Stimulated activated CD4-positive, alpha-beta T cell treated with anti-CD3 and anti-CD28 coated beads, Interleukin-12 subunit alpha, Interleukin-12 subunit beta, amount 100 ng/mL, for 48 hours (primary cell): ENCODE data around the gene NGFR.
"Not testable (repeated sequence)": the region's sequence is repeated elsewhere in the genome, so short reads cannot be mapped to it uniquely, and the experiment has no call there.

Experiments
- DNase-seq, 3 donors: peaks; one replicate each; pipeline ENCODE4 v3.0.0-alpha.2; 2020; ENCODE audit warnings: low read depth in 2 of 3, low spot score in 1 of 3

The NGFR gene

DNA sequence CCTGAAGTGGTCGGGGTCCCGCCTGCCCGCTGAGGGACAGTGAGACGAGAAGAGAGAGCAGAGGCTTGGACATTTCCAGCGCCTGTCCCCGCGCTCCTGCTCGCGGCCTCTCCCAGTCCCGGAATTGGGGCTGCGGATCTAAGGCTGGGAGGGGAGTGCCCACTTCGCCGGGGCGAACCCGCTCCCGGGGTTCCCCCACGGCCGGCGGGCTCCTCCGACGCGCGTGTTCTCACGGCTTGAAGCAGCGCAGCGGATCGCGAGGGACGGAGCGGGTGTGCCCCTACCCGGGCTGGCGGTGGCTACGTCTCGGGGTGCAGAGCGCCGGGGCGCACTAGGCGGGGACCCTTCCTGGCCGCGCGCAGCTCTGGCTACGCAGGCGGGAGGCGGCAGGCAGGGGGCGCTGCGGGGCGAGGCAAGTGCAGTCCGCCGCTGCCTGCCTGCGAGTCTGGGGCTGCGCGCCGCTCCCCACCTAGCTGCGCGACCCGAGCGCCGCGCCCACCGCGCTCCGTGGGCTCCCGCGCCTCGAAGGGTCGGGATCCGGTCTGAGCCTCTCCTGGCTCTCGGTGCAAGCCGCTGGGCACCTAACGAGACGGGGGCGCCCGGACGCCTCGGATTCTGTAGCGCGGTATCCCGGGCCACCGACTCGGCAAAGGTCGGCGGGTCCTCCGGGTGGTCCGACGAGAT is 1.2 kb downstream of the NGFR start:
- DNase-seq: peak; percentile 47 to 82 (median 77)

DNA sequence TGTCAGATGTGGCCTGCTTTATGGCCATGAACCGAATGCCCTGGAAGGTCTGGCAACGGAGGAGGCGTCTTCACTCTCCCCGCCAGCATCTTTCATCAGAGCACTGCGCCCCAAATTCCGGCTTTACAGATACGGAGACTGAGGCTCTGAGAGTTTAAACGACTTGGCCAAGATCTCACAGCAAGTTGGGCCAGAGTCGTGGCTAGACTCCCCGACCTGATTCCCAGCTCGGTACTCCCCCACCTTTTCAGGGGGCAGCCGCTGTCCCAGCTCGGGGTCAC is 1.7 kb downstream of the NGFR start:
- no peak for DNase-seq

DNA sequence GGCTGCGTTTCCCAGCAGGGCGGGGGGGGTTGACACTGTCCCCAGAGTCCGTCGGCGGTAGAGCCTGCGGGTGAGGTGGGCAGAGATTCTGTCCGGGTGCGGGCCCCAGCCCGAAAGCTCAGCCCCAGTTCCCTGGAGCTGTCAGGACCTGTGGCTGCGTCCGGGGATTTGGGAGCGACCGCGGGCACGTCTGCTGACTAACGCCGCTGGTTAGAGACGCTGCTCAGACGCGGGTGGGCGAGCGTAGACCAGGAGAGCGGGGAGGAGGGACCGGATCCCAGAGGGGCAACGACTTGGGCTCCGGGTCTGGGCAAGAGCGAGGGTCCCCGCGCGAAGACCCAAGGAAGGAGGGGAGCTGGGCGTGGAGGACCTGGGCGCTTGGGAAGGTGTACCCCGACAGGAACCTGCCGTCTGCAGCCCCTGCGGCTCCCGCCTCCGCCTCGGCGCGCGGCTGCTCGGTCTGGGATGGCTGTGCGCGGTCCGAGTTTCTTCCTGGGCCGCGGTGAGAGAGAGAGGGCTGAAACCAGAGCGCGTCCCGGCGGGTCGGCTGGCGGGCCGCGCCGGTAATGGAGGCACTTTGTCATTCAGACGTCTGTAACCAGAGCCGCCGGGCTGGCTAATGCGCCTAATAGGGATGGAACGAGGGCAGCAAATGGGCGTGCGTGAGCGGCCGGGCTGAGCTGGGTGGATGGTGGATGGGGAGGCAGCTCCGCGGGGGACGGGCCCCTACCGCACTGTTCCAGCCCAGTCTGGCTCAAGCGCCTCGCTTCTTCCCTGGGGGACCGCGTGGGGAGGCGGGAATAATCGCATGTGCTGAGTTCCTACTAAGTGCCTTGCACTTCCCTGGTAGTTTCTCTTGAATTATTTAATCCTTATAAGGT is 2.3 kb downstream of the NGFR start:
- DNase-seq: no peak

DNA sequence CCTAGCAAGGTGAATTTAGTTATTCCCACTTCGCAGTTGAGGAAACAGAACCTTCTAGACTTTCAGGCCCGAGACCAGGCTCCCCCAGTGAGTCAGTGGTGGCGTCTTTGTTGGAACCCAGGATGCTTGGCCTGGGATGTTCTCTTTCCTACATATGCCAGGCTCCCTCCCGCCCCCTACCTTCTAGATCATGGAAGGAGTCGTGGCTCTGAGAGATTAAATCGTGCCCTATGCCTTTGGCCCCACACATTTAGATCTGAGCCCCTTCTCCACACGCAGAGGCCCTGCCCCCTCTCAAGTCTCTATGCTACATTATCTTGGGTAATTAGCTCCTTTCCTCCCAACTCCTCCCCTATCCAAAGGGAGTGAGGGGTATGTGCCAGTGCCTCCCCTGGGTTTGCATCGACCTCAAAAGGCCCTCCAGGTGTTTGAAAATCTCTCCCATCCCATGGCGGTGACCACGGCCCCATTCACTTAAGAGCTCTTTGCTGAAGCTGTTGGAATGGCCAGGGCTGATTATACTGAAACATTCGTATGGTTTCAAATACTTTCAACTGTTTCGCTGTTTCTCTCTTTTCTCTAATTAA is 3.0 kb downstream of the NGFR start:
- no peak for DNase-seq

- no peak for DNase-seq
Measured at GRCh38 chr17:49501496-49501895, 6.4 kb downstream of the NGFR start.

DNA sequence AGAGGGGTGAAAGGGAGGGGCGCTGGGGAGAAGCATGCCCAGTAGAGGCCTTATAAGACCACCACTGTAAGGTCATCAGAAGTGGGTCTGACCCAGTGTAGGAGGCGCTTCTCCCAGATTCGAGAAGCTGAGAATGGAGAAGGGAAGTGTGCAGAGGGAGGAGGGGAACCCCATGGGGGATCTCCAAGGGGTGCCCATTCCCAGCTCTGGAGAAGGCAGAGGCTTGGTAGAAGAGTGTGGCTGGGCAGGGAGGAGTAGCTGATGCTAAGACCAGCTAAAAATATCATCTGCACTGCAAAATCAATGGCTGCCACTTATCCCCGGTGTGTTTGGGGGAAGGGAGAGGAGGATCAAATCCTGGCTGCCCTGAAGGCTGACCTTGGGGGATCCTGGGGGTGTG is 7.2 kb downstream of the NGFR start:
- DNase-seq: no peak

DNA sequence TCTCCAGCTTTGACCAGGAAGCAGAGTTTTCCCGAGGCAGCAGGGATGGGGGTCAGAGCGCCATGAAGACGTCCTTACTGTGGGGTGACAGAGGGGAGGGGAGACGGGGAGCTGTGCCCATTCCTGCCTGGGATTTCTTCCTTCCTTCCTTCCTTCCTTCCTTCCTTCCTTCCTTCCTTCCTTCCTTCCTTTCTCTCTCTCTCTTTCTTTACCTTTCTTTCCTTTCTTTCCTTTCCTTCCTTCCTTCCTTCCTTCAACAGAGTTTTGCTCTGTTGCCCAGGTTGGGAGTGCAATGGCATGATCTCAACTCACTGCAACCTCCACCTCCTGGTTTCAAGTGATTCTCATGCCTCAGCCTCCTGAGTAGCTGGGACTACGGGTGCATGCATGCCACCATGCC is 7.6 kb downstream of the NGFR start:
- DNase-seq: not testable (repeated sequence)

GRCh38 chr17:49504369-49504768 is 9.3 kb downstream of the NGFR start:
- no peak for DNase-seq

DNA sequence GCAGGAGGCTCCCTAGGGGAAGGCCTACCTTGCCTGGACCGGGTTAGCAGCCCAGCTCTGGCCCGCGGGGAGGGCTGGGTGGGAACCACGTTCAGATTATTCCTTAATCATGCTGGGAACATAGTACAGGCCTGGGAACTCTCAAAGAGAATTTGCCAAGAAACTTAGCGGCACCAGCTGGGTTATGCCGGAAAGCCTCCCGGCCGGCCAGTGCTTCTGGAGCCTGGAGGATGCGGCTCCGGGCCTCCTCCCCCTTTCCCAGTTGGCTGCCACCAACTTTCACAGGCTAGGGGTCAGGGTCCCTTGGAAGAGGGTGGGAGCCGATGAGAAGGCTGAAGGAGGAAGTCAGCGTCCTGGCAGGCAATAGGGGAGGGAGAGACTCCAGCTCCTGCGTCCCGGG is 10.8 kb downstream of the NGFR start:
- no peak for DNase-seq

GRCh38 chr17:49506282-49506681 is 11.2 kb downstream of the NGFR start:
- DNase-seq: no peak

GRCh38 chr17:49508061-49508865 is 13.2 kb downstream of the NGFR start:
- DNase-seq: no peak

- DNase-seq: no peak
Measured at GRCh38 chr17:49508866-49509587, 13.9 kb downstream of the NGFR start.

GRCh38 chr17:49509588-49509917 is 14.5 kb downstream of the NGFR start:
- no peak for DNase-seq

DNA sequence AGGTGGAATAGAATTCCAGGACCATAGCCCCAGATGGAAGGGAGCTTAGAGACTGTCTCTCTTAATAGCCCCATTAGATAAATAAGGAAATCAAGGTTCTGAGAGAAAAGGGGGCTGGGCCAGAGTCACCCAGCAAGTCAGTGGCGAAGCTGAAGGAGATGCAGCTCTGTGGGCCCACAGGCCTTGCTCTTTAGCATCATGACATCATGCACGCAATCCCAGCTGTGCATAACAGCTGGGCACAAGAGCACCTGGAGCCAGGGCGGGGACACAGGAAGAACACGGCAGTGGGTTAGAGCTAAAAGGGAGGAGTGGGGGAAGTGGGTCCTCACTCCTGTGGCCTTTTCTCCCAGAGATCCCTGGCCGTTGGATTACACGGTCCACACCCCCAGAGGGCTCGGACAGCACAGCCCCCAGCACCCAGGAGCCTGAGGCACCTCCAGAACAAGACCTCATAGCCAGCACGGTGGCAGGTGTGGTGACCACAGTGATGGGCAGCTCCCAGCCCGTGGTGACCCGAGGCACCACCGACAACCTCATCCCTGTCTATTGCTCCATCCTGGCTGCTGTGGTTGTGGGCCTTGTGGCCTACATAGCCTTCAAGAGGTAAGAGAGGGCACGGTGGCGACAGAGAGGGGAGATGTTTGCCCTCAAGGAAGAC is 15.1 kb downstream of the NGFR start:
- no peak for DNase-seq

DNA sequence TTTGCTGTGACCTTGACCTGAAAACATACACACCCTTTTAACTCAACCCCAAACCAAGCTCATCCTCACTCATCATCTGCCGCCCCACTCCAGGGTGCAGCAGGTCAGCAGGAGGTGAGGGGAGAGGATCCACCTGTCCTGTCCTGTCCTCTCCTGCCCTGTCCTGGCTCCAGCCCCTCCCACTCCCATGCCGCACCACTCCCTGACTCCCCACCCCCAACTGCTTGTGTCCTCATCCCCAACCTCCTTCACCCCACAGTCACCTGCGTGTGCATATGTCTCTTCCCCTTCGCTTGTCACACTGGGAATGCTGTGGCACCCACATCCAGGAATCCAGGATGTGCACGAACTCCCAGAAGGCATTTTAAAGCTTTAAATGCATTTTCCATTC is 15.6 kb downstream of the NGFR start:
- no peak for DNase-seq

DNA sequence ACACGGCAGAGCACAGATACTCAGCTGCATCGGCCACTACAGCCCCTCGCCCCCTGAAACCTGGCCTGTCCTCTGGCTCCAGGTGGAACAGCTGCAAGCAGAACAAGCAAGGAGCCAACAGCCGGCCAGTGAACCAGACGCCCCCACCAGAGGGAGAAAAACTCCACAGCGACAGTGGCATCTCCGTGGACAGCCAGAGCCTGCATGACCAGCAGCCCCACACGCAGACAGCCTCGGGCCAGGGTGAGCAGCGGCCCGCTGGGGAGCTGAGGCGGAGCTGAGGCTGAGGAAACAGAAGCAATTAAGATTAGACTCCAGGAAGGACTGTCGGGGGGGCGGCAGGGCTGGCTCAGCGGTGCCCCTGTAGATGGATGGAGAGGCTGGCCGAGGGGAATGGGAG is 16.7 kb downstream of the NGFR start:
- no peak for DNase-seq

GRCh38 chr17:49512296-49513043 is 17.4 kb downstream of the NGFR start:
- no peak for DNase-seq

DNA sequence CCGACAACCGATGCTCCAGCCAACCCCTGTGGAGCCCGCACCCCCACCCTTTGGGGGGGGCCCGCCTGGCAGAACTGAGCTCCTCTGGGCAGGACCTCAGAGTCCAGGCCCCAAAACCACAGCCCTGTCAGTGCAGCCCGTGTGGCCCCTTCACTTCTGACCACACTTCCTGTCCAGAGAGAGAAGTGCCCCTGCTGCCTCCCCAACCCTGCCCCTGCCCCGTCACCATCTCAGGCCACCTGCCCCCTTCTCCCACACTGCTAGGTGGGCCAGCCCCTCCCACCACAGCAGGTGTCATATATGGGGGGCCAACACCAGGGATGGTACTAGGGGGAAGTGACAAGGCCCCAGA is 17.9 kb downstream of the NGFR start:
- DNase-seq: no peak

DNA sequence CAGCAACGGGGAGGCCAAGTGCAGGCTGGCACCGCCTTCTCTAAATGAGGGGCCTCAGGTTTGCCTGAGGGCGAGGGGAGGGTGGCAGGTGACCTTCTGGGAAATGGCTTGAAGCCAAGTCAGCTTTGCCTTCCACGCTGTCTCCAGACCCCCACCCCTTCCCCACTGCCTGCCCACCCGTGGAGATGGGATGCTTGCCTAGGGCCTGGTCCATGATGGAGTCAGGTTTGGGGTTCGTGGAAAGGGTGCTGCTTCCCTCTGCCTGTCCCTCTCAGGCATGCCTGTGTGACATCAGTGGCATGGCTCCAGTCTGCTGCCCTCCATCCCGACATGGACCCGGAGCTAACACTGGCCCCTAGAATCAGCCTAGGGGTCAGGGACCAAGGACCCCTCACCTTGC is 18.5 kb downstream of the NGFR start:
- DNase-seq: no peak

- DNase-seq: no peak
Measured at GRCh38 chr17:49514071-49514721, 19.1 kb downstream of the NGFR start.
